GM19035 (cell line): ENCODE data around the gene IRF4.

ENCODE experiments used
- ATAC-seq: cut with Tn5 transposase; IDR thresholded peaks from one replicate; pipeline ENCODE4 v1.9.1; 2021; ENCODE audit not compliant: unreplicated experiment

Gene IRF4

DNA sequence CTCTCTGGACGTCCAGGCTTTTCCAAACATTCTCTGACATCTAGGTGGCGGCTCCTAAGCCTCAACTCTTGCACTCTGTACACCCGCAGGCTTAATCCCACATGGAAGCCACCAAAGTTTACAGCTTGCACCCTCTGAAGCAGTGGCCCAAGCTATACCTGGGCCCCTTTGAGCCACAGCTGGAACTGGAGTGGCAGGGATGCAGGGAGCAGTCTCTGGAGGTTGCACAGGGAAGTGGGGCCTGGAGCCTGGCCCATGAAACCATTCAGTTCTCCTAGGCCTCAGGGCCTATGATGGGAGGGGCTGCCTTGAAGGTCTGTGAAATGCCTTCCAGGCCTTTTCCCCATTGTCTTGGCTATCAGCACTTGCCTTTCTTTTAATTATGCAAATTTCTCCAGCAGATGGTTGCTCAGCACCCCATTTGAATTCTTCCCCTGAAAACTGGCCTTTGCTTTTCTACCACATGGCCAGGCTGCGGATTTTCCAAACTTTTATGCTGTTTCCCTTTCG is 64.9 kb downstream of the IRF4 start:
- no peak for ATAC-seq

DNA sequence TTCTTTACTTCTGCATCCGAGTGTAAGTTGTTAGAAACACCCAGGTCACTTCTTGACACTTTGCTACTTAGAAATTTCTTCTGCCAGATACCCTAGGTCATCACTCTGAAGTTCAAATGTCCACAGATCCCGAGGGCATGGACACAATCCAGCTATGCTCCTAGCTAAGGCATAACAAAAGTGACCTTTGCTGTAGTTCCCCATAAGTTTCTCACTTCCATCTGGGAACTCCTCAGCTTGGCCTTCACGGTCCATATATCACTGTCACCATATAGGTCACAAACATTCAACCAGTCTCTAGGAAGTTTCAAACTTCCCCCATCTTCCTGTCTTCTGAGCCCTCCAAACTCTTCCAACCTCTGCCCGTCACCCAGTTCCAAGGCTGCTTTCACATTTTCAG is 65.3 kb downstream of the IRF4 start:
- ATAC-seq: no peak
